Inflammatory macrophage treated with lipopolysaccharide for 1 hour (primary cell): ENCODE measurements around the gene CYP8B1.

Experiments used
- DNase-seq, 2 donors: peaks; one replicate each; pipeline ENCODE4 v3.0.0-alpha.2; 2020 to 2022

The CYP8B1 gene

GRCh38 chr3:42875325-42876151 is at the start of gene CYP8B1:
Gene CYP8B1 (minus strand): TSS chr3:42875879. CDS start chr3:42875816, 63 bp downstream.
- DNase-seq: no peak

- DNase-seq: no peak
These were observed 47.9 kb upstream of the CYP8B1 start for GRCh38 chr3:42923606-42924005.

GRCh38 chr3:42914771-42915515 is 39.3 kb upstream of the CYP8B1 start:
- DNase-seq: no peak

GRCh38 chr3:42911551-42911950 is 35.9 kb upstream of the CYP8B1 start:
- DNase-seq: no peak

- DNase-seq: no peak
These were observed 33.0 kb upstream of the CYP8B1 start for GRCh38 chr3:42908675-42909074.

- DNase-seq: no peak
These were observed 31.1 kb upstream of the CYP8B1 start for GRCh38 chr3:42906848-42907183.

GRCh38 chr3:42906070-42906847 is 30.6 kb upstream of the CYP8B1 start, which contains the start of gene ZNF662:
Gene ZNF662 (plus strand): TSS chr3:42906142. CDS start chr3:42908115, 1,973 bp downstream.
- no peak for DNase-seq

- DNase-seq: no peak
These were observed 30.0 kb upstream of the CYP8B1 start for GRCh38 chr3:42905740-42906069.

GRCh38 chr3:42904076-42904475 is 28.4 kb upstream of the CYP8B1 start:
- no peak for DNase-seq

GRCh38 chr3:42902257-42902656 is 26.6 kb upstream of the CYP8B1 start:
- no peak for DNase-seq

GRCh38 chr3:42901073-42901415 is 25.4 kb upstream of the CYP8B1 start:
- no peak for DNase-seq

GRCh38 chr3:42900226-42901072 is 24.8 kb upstream of the CYP8B1 start:
- no peak for DNase-seq

- DNase-seq: no peak
These were observed 23.4 kb upstream of the CYP8B1 start for GRCh38 chr3:42898896-42899675.

GRCh38 chr3:42895580-42895868 is 19.8 kb upstream of the CYP8B1 start:
- DNase-seq: no peak

GRCh38 chr3:42894698-42895579 is 19.3 kb upstream of the CYP8B1 start:
- DNase-seq: no peak

GRCh38 chr3:42892807-42893206 is 17.1 kb upstream of the CYP8B1 start:
- no peak for DNase-seq

- no peak for DNase-seq
These were observed 16.5 kb upstream of the CYP8B1 start for GRCh38 chr3:42892169-42892568.

GRCh38 chr3:42891042-42891441 is 15.4 kb upstream of the CYP8B1 start:
- no peak for DNase-seq

GRCh38 chr3:42887084-42887483 is 11.4 kb upstream of the CYP8B1 start:
- DNase-seq: no peak

- DNase-seq: no peak
These were observed 10.7 kb upstream of the CYP8B1 start for GRCh38 chr3:42886294-42886822.

GRCh38 chr3:42884324-42884723 is 8.6 kb upstream of the CYP8B1 start:
- DNase-seq: no peak
